ENCODE data around the gene CEMIP2.
"Not testable (repeated sequence)": the region's sequence is repeated elsewhere in the genome, so short reads cannot be mapped to it uniquely, and the experiment has no call there.

The CEMIP2 gene

DNA sequence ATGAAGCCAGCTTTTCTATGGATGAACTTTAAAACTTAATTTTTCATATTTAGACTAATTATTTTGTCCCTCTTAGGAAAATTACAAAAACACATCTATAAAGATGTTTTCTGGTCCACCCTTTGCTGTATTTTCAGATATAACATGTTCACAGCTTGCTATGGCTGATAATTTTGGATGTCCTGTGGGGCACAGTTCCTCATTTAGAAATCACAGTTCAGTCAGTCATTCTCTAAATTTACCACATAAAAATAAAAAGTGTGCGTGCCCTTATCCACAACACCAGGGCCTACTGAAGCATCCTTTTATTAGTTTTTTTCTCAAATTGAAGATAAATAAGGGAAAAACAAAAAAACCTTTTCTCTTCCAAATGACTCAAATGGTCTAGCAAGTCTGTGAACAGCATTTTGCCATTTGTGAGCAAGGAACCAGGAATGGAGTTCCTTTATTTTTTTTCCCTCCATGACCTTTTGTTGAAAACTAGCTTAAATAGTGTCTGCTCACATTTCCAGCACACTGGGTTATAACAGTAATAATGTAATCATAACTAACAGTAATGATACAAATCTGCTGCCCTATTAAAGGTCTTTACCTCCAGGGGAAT is 87.1 kb downstream of the CEMIP2 start:
- no peak for DNase-seq (ENCODE audit: insufficient read length, low spot score)
- FAIRE-seq = no peak

DNA sequence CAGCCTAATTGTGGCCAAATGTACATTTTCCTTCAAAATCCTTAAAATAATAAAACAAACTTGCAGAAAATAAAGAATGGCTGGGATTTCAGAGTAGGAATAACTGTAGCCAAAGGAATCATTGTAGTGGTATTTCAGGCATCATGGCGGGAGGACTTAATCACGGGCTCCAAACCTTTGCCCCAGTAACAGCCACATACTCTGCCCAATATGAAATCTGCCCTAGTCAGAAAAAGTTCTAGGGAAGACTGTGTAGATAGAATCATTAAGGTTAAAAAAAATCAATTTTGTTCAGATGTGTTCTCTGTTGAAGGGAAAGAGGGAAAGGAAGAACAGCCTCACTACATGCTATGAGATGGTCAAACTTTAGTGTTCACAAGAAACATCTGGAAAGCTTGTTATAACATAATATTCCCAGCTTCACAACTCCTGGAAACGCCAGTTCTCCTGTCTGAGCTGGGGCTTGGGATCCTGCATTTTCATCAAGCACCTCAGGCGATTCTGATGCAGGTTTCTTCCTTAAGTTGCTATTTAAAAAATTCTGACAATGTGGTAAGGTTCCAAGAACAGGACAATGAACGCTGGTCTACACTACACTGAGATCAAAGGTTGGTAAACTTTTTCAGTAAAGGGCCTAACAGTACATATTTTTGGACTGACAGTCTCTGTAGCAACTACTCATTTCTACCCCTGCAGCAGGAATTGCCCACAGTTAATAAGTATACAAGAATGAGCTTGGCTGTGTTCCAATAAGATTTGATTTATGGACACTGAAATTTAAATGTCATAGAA is 87.9 kb downstream of the CEMIP2 start:
- DNase-seq (ENCODE audit: insufficient read length, low spot score) (no peak), FAIRE-seq (peak; percentile 11)

DNA sequence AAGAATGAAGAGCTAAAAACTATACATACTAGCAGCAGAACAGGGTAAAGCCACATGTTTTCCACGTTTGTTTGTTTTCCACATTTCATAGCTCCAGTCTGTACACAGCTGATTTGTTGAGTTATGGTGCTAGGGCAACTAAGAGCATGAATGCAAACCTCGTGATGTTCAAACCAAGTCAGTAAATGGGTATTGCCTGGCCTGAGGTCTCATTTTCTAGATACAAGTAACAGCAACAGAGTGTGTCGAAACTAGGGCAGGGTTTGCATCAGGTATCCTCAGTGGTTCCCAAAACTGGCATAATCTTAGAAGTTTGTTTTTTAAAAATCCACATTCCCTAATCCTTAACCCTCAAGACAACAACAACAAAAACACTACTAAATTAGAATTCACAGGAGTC is 89.3 kb downstream of the CEMIP2 start:
- DNase-seq (ENCODE audit: insufficient read length, low spot score) (no peak), FAIRE-seq (no peak)

DNA sequence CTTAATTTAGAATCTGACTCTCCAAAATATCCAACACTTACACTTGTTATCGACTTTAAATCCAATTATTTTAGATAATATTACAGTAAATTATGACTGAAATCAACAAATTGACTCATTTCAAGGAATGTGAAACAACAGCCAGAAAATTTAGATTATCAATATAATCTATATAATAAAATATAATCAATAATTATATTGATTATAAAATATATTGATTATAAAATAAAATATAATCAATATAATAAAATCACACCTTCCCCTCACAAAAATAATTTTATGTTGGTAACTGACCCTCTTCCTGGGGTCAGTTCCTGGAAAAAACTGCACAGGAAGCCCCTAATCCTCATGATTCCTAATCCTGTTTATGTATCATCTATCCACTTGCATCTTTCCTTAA is 91.1 kb downstream of the CEMIP2 start:
- FAIRE-seq (no peak), DNase-seq (ENCODE audit: insufficient read length, low spot score) (no peak)

DNA sequence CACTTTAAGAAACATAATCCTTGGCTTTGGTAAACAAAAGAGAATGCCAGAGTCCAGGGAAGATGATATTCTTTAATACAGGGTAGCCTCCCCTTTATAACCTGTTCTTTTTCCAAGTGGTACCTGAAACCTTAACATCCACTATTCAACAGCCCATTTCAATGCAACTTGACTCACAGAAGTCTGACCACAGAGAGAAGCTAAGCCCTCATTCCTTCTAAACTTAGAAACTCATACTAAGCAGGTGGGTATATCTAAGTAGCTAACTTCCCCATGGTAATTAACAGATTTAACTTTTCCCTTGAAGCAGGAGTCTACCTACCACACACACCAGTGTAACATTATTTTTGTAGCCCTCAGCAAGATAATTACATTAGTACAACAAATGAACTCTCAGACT is 91.9 kb downstream of the CEMIP2 start:
- peak; percentile 18 for FAIRE-seq

DNA sequence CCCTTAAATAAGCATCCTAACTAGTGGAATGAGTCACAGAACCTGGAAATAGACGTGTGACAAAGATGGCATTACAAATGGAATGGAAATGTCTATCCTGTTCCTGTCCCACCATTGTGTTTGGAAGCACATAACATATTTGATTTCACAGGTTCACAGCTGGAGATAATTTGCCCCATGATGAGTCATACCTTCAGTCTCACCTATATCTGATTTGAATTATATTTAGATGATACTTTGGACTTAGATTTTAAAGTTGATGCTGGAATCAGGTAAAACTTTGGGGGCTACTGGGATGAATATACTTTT is 92.5 kb downstream of the CEMIP2 start:
- FAIRE-seq = no peak
- no peak for DNase-seq (ENCODE audit: insufficient read length, low spot score)

More for the DNA sequence above, 91.9 kb downstream of the CEMIP2 start:
- no peak for DNase-seq (ENCODE audit: insufficient read length, low spot score)

DNA sequence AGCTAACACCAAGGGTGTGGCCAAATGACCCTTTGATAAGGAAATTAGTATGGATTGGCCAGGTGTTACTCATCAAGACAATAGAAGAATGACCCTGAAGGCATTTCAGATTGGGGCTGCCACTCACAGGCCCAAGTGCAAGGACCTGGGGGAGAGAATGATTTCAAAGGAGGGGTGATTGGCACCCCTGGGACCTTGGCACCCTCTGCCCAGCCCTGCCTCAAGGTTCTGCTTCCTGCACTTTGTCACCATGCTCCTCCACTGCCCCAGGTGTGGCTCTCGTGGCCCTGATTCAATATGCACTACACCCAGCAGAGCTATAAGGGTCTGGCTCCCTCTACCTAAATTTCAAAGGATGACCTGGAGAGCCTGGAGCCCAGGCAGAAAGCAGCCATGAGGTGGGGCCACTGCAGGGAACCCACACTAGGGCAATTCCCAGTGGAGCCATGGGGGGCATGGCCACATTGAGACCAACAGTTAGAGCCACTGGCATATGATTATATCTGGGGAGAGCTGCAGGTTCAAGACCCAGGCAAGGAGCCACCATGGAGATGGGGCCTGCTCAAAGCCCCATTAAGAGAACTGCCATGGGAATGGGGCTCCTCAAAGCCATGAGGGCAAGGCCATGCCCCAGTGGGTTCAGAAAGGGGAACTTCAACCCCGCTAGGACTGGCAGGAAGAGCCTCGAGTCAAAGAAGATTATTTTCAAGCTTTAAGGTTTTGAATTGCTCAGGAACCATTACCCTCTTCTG is 93.0 kb downstream of the CEMIP2 start:
- no peak for DNase-seq (ENCODE audit: insufficient read length, low spot score)

DNA sequence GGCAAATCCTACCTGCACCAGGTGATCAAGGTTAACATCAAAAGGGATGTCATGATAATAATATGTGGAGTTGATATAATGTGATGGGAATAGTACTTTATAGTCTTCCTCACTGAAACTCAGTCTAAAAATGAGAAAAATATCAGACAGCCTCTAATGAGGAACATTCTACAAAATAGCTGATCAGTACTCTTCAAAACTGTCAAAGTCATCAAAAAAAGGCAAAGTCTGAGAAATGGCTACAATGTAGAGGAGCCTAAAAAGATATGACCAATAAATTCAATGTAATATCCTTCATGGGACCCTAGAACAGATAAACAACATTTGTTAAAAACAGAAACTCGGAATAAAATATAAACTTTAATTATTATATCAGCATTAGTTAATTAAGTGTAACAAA is 95.7 kb downstream of the CEMIP2 start:
- FAIRE-seq (no peak), DNase-seq (ENCODE audit: insufficient read length, low spot score) (no peak)

More for the DNA sequence above, 93.0 kb downstream of the CEMIP2 start:
- no peak for FAIRE-seq

DNA sequence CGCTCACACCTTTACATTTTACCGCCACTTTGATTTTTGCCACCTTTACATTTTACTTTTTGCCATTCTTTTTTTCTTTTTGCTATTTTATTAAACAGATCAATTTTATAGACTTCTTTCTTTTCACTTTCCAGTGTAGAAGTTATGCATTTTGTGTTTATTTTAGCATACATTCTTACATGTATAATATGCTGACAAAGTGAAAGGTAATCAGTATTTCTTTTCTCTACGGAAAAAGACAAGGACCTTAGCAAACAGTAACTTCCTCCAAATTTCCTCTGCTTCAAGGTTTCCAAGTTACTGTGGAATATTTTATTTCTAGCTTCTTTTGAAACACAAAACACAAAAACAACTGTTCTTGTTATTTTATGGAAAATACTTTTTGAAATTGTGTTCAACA is 97.0 kb downstream of the CEMIP2 start:
- no peak for FAIRE-seq
- DNase-seq (ENCODE audit: insufficient read length, low spot score) = no peak

DNA sequence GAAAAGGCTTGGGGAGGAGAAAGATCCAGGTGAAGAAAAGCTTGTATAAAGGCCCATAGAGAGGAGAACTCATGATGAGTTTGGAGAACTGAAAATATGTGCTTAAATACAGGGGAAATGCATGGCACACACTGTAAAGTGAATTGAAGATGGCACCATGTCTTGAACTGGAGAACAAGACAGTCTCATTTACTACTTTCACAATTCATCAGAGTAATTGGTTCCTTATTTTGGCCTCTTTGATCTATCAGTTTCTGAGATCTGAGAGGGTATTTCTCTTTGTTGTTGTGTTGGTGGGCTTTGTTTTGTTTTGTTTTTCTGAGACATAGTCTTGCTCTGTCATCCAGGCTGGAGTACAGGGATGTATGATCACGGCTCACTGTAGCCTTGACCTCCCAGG is 98.2 kb downstream of the CEMIP2 start:
- no peak for DNase-seq (ENCODE audit: insufficient read length, low spot score)
- no peak for FAIRE-seq

DNA sequence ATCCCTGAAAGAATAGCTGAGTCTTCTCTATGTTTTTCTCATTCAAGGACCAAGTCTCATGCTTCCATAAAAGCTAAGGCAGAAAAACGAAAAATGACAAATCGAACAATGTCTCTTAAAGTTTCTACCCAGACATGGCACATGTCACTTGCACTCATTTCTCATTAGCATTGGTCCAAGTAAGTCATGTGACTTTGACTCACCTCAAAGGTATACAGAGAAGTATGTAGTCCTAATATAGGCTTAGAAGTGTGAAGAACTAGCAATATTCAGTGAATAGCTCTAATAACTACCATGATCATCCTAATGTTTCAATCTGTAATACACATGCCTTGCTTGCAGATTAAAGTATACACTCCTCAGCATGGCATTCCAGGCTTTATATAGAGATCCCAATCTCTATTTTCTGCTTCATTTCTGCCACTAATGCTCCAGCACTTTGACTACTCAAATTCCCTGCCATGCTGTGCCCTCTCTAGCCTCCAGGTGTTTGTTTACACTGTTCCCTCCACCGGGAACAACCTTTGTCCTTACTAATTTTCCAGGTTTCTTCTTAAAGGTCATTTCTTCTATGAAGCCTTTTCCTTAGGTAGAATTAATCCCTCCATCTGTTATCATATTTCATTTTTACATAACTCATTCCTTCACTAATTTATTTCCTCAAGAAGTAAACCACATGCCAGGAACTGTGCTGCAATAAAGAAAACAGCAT is 98.9 kb downstream of the CEMIP2 start:
- DNase-seq (ENCODE audit: insufficient read length, low spot score) (no peak), FAIRE-seq (no peak)

DNA sequence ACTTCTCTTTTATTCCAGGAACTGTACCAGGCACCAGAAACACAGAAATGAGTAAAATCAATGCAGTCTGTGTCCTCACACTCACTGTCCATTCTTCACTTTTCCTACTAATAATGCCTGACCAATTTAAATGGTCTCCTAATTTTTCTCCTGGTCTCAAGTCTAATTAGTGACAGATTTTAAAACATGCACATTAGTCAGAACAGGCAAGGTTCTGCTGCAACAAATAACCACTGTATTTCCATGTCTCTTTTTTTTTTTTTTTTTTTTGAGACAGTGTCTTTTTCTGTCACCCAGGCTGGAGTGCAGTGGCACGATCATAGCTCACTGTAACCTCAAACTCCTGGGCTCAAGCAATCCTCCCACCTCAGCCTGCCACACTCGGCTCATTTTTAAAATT is 99.6 kb downstream of the CEMIP2 start:
- no peak for DNase-seq (ENCODE audit: insufficient read length, low spot score)
- no peak for FAIRE-seq

DNA sequence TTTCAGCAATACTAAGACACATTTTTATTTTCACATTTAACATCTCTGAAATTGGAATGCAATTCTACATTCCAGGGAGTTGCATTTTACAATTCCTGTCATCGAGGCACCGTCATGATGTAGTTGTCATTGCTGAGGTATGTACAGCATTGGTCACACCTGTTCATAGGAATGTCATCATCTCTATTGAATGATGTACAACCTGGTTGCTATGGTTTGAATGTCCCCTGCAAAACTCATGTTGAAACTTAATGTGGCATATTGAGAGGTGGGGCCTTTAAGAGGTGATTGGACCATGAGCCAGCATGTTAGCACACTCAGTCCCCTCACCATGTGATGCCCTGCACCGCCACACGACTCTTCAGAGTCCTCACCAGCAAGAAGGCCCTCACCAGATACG is 103.1 kb downstream of the CEMIP2 start:
- FAIRE-seq = no peak
- DNase-seq (ENCODE audit: insufficient read length, low spot score) = no peak

DNA sequence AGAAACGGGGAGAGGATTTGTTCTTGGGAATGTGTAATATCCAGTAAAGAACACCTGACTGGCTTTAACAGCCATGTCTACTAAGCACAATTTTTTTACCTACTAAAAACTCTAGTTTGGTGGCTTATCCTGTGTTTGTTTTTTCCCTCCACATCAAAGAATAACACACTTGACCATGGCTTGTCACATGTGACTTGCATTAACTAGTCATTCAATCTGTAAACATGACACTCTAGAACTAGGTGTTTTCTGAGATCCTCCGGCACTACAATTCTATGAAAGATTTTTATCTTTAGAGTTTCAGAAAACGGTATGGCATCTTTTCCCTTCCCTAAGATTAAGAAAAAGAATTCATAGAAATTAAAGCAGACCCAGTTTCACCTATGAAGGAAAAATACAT is 103.7 kb downstream of the CEMIP2 start:
- DNase-seq (ENCODE audit: insufficient read length, low spot score) (no peak), FAIRE-seq (no peak)

DNA sequence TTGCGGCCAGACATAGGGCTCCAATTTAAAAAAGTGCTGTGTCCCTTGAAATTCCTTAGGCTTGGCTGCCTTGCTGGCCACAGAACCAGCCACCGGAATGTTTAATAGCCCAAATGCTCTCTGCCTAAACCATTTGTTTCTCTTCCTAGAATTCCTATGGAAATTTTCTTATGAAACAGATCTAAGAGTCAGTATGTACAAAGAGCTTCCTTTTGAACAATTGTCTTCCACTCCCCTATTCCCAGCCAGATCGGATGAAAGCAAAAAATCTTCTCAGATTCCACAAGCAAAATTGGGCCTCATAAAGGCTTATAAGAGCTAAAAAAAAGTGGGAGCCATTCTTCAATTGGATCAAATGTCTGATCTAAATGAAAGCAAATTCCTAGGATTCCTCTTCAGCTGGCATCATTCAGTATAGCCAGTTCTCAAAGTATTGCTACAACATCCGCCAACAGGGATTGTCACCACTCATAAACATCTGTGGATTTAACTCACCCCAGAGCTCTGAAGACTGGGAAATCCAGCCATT is 104.3 kb downstream of the CEMIP2 start:
- no peak for DNase-seq (ENCODE audit: insufficient read length, low spot score)
- FAIRE-seq = no peak

DNA sequence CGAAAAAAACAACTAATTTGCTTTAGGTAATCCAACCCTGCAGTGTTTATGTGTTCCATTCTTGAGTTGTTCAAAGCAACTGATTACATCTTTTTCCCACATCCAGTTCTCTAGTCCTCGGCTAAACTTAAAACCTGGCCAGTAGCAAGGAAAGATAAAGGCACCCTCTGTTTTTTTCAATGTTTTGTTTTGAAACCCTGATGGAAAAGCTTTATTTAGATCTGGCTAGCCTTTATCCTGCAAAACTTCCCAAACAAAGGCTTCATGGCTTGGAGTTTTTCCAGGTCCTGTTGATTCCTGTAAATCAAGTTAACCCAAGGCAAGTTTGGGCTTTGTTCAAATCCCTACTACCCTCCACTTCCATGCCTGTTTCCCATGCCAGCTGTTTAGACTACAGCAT is 105.1 kb downstream of the CEMIP2 start:
- FAIRE-seq = no peak
- DNase-seq (ENCODE audit: insufficient read length, low spot score) = no peak

DNA sequence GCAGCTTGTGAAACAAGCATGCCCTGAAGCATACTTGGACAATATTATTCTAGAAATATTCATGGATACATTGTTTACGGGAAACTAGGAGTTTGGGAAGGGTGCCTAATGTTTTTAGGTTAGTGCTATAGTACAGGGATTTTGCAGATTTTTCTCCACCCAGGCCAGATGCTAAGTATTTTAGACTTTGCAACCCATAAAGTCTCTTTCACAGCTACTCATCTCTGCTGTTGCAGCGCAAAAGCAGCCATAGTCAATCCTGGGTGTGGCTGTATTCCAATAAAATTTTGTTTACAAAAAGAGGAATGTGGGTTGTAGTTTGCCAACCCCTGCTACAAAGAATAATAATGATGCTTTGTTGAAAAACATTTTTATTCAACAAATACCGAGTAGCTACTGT is 106.2 kb downstream of the CEMIP2 start:
- FAIRE-seq (no peak), DNase-seq (ENCODE audit: insufficient read length, low spot score) (no peak)

DNA sequence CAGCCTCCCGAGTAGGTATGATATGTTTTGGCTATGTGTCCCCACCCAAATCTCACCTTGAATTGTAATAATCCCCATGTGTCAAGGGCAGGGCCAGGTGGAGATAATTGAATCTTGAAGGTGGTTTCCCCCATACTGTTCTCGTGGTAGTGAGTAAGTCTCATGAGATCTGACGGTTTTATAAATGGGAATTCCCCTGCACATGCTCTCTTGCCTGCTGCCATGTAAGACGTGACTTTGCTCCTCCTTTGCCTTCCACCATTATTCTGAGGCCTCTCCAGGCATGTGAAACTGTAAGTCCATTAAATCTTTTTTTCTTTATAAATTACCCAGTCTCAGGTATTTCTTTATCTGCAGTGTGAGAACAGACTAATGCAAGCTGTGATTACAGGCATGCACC is 111.0 kb downstream of the CEMIP2 start:
- not testable (repeated sequence) for DNase-seq (ENCODE audit: insufficient read length, low spot score); FAIRE-seq

DNA sequence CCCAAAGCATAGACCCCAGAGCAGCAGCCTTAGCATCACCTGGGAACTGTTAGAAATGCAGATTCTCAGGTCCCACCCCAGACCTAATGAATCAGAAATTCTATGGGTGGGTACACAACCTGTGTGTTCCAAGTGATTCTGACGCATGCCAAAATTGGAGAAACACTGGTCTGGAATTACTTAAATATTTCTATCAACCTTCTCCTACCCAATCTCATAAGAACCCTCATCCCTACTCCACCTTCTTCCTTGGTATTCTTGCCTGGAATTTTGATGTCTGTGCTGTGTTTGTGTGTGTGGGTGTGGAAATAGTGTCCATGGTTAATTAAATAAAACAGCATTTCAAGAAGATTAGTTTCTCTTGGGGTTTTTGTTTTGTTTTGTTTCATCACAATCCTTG is 111.8 kb downstream of the CEMIP2 start:
- FAIRE-seq (no peak), DNase-seq (ENCODE audit: insufficient read length, low spot score) (no peak)

DNA sequence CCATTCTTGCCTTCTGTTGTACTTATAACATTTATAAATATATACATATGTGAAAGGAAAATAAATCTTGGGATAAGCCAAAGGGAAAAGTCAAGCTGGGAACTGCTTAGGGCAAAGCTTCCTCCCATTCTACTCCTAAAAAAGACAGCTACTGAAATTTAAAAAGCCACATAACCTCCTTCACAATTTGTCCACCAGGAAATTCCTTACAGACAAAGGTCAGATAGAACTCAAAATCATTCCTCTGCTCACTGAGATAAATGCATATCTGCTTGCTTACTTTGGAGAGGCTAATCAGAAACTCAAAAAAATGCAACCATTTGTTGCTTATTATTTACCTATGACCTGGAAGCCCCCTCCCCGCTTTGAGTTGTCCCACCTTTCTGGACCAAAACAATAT is 112.5 kb downstream of the CEMIP2 start:
- FAIRE-seq (no peak), DNase-seq (ENCODE audit: insufficient read length, low spot score) (no peak)

DNA sequence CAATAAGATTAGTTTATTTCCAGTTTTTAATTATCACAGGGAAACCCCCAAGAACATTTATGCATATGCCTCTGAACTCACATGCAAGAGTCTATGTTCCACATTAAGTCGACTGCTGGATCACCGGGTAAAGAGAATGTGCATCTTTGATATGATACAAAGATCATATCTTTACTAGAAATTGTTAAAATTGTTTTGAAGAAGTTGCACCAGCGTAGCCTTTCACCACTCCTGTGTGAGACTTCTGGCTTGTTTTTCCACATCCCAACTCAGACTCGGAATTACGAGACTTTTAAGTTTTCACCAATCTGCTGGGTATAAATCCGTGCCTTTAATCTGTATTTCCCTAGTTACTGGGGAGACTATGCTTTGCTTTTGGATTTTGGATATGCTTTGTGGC is 113.2 kb downstream of the CEMIP2 start:
- DNase-seq (ENCODE audit: insufficient read length, low spot score) = no peak
- FAIRE-seq = no peak
